NCI-H2107 (cell line): ENCODE results near the gene SNX20.

ENCODE experiments used
- DNase-seq: peaks from one replicate; lab custom pipeline; 2025; lab: John Stamatoyannopoulos, UW

SNX20 gene

GRCh38 chr16:50705436-50706110 lies 24.5 kb upstream of the SNX20 start:
- DNase-seq = no peak

- no peak for DNase-seq
Measured at GRCh38 chr16:50704245-50704644, 23.1 kb upstream of the SNX20 start.

GRCh38 chr16:50702725-50703124 lies 21.6 kb upstream of the SNX20 start:
- no peak for DNase-seq

DNA sequence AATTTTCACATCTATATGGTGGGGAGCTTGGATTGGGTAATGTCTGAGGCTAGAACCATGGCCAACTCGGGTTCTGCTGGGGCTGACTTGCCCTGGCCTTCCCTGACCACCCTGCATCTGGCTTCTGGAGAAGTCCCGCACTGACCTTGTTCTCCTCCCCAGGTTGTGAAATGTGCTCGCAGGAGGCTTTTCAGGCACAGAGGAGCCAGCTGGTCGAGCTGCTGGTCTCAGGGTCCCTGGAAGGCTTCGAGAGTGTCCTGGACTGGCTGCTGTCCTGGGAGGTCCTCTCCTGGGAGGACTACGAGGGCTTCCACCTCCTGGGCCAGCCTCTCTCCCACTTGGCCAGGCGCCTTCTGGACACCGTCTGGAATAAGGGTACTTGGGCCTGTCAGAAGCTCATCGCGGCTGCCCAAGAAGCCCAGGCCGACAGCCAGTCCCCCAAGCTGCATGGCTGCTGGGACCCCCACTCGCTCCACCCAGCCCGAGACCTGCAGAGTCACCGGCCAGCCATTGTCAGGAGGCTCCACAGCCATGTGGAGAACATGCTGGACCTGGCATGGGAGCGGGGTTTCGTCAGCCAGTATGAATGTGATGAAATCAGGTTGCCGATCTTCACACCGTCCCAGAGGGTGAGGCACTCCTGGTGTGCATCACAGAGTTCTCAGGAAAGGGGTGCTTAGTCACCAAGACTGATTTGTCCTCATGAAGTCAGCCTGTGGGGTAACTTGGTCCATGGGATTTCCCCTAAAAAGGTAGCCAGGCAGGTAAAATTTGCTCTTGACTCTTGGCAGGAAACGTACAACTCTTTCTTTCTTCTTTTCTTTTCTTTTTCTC lies 18.4 kb upstream of the SNX20 start:
- DNase-seq = no peak

DNA sequence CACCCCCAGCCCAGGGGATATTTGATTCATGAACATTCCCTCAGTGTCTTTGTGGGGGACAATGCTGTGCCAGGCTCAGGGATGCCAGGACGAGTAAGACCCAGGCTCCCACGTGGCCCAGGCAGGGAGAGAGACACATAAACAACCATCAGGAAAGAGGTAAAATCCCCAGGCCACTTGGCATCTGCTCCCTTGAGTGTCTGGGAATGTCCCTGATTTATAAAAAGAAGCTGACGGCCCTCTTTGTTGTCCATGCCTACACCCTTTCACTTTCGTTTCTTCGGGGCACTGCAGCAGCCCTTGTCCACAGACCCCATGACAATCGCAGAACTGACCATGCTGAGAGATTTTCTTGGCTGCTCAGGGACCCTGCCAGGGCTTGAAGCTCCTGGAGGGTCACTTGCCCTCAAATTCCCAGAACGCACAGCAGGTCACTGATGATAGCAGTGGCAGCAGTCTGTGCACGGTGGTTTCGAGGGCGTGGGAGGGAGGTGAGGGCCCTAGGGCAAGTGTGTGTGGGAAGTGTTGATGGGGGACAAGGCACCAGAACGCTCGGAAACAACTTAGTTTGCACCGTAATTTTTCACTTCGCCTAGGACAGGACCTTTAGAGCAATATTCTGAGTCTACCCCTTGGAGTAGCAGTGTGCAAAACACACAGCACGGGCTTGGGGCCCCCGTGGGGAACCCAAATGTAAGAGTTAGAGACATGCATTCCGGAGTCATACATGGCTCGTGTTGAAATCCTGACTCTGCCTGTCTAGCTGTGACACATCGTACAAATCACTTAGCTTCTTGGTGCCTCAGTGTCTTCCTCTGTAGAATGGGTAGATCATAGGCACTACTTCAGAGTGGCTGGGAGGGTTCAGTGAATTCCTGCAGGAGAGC lies 17.0 kb upstream of the SNX20 start:
- DNase-seq = no peak

DNA sequence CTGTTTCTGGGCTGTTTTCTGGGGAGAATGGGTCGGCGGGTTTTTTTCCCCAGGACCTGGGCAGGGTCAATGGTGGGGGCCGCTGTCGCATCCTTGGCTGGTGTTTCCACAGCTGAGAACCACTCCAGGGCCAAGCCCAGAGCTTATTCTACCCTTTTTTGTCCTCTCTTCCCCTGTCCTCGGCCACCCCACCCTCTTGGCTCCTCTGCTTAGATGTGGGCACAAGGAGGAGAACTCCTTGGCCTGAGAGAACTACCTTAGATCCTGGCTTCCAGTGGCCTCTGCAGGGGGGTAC lies 16.3 kb upstream of the SNX20 start:
- DNase-seq = no peak

DNA sequence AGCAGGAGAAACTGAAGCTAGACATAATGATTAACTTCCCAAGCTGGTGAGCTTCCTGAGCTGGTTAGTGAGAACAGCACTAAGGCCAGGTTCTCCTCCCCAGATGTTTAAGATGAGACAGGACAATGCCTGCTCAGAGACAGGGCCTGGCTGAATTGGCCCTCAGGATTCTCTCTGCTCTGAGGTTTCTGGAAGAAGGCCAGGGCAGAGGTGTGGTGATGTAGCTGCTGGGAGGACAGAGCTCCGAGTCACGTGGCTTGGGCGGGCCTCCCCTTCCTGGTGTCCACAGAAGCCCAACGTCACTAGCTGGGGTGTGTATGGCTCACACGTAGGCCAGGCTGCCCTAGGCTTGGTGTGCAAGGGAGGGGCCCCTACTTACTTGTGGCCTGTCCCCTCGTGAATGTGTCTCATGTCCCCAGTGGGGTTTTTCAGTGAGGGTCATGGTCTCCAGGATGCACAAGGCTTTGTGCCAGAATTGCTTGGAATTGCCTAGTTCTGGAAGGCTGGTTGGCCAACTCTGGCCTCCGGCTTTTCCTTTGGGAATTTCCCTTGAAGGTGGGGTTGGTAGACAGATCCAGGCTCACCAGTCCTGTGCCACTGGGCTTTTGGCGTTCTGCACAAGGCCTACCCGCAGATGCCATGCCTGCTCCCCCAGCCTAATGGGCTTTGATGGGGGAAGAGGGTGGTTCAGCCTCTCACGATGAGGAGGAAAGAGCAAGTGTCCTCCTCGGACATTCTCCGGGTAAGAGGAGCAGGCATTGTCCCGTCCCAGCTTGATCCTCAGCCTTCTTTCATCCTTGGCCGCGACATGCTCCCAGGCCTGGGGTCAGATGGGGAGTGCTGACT lies 15.7 kb upstream of the SNX20 start:
- no peak for DNase-seq

GRCh38 chr16:50696126-50696525 lies 15.0 kb upstream of the SNX20 start:
- no peak for DNase-seq

DNA sequence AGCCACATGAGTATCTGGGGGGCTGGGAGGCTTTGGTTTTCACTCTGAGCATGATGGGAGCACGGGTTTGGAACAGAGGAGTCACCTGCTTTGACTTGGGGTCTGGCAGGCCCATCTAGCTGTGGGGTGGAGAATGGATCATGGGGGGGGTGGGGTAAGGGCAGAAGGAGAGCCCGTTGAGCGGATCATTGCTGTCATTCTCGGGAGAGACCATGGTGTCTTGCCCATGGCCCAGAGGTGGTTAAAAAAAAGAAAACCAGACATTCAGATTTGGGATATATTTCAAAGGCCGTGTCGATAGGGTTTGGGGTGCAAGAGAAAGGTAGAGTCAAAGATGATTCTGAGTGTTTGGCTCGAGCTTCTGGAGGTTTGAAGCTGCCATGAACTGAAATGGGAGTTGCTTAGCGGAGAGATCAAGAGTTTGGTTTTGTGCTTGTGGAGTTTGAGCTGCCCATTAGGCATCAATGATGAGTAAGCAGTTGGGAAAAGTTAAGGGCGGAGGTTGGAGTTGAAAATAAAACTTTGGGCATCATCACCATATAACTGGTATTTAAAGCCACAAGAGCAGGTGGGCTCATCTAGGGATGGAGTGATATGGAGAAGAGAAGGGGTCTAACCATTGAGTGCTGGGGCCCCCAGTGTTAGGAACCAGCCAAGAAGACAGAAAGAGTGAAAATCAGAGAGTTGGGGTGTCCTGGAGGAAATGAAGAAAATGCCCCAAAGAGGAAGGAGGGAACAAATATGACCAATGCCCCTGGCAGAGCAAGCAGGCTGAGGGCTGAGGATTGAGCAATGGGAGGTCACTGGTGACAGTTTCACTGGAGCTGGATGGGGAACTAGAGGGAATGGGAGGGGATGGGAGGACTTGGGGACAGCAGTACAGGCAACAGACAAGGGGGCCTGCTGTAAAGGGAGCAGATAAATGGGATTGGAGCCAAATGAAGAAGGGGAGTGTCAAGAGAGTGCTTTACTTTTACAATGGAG lies 14.2 kb upstream of the SNX20 start:
- DNase-seq = no peak

DNA sequence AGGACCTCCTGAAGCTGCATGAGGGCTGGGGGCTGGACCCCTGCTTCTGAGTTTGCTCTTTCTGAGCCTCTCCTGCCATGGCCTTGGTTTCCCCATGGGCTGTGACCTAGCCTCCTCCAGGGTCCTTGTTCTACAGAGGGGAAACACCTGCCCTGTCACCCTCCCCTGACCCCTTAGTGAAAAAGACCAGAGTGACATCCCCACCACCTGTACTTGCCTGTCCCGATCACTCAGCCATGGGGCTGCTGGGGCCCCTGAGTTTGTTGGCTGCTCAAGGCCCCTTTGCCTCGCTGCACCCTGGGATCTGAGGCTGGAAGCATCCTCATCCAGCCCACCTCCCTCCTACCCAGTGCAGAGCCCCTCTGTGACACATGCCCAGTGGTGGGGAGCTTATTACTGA lies 13.1 kb upstream of the SNX20 start:
- no peak for DNase-seq

DNA sequence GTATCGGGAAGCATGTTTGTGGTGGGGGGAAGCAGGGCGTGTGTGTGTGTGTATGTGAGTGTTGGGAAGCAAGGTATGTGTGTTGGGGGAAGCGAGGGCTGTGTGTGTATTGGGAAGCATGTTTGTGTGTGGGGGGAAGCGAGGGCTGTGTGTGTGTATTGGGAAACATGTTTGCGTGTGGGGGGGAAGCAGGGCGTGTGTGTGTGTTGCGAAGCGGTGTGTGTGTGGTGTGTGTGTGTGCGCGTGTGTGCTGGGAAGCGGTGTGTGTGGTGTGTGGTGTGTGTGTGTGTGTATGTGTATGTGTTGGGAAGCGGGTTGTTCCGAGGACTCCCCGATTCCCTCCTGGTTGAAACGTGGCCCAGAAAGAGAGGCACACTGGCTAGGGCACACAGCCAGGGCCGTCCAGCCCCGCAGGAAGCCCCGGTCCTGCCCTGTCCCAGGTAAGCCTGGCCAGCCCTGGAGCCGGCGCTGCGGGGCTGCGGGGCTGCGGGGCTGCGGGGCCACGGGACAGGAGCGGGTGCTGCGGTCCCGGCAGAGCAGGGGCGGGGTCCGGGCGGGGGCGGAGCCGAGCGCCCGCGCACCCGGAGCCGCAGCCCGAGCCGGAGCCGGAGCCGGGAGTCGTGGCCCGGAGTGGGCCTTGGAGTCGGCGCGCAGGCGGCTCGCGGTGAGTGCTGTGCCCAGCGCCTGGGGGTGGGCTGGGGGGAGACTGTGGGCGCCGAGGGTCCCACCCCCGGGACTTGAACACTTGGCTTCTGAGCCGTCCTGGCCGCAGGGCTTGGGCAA lies 12.1 kb upstream of the SNX20 start, which contains the start of gene NOD2:
NOD2 (plus strand) TSS at position 608 of the 783 bp plus-strand sequence. CDS start 5,890 bp downstream, outside the sequence.
- no peak for DNase-seq

DNA sequence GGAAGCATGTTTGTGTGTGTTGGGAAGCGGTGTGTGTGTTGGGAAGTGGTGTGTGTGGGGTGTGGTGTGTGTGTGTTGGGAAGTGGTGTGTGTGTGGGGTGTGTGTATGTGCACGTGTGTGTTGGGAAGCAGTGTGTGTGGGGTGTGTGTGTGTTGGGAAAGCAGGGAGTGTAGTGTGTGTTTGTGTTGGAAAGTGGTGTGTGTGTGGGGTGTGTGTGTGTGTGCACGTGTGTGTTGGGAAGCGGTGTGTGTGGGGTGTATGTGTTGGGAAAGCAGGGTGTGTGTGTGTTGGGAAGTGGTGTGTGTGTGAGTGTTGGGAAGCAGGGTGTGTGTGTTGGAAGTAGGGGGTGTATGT lies 11.5 kb upstream of the SNX20 start:
- DNase-seq = no peak

DNA sequence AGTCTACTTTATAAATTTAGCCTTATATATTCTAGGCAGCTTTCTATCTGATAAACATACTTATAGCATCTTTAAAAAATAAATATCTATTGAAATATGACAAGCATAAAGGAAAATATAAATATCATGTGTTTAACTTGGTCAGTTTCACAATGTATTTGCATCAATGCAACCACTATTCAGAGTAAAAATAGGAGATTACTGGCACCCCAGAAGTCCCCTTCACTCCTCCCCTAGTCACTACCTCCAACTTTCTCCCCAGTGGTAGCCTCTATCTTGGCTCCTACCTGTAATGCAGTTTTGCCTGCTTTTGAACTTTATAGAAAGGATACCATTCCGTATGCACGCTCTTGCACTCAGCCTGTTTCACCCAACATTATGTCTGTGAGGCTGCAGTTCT lies 9.1 kb upstream of the SNX20 start:
- DNase-seq = no peak

DNA sequence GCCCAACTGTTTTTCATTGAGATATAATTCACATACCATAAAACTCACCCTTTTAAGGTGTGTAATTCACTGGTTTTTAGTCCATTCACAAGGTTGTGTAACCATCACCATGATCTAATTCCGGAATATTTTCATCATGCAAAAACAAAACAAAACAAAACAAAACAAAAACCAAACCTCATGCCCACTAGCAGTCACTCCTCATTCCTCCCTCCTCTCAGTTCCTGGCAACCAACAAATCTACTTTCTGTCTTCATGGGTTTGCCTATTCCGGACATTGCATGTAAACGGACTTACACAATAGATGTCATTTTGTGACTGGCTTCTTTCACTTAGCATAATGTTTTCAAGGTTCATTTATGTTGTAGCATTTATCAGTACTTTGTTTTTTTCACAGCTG lies 7.8 kb upstream of the SNX20 start:
- DNase-seq = no peak

GRCh38 chr16:50688083-50688482 lies 7.0 kb upstream of the SNX20 start:
- no peak for DNase-seq

GRCh38 chr16:50685462-50686063 lies 4.5 kb upstream of the SNX20 start:
- no peak for DNase-seq

DNA sequence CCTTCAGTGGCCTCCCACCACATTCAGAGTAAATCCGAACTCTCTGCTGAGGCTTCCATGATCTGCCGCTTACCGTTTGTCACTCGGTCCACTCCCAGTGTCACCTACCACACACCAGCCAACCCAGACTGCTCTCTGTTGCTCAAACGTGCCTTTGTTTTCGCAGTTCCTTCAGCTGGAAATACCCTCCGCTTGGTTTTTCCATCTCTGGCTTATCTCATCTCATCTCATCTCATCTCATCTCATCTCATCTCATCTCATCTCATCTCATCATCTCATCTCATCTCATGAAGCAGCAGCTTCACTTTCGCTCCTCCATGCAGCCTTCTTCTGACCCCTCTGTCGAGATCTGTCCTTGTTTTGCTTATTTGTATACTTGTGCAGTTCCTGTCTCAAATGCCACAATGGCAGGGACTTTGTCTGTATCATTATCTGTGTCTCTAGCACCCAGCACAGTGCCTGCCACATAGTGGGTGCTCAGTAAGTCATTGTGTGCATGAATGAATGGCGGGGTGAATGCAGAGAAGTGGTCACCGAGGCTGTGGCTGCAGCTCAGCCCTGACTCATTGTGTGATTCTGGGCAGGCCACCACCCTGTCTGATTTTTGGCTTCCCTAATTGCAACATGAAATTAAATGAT lies 3.8 kb upstream of the SNX20 start:
- no peak for DNase-seq

- DNase-seq = no peak
Measured at GRCh38 chr16:50683689-50684374, 2.7 kb upstream of the SNX20 start.
